Measurements from ENCODE around the gene KIF21A.

GRCh38 chr12:39390752-39391151, 52.2 kb downstream of the KIF21A start:
- TF ChIP-seq EP300 (IDR thresholded peaks at IDR 0.05; ENCODE audit: borderline replicate concordance), result no peak
- no peak for TF ChIP-seq EGR1 (IDR thresholded peaks at IDR 0.05)
- TF ChIP-seq TCF12 (IDR thresholded peaks at IDR 0.05; ENCODE audit: low read depth), result no peak
- TF ChIP-seq MAX (IDR thresholded peaks at IDR 0.05), result no peak
- no peak for TF ChIP-seq CEBPB (IDR thresholded peaks at IDR 0.05)
- TF ChIP-seq ZBTB7A (IDR thresholded peaks at IDR 0.05; ENCODE audit: low read depth), result no peak
- no peak for TF ChIP-seq TAF1 (IDR thresholded peaks at IDR 0.05; ENCODE audit: low read depth)
- no peak for TF ChIP-seq YY1 (IDR thresholded peaks at IDR 0.05; ENCODE audit: low read depth)
- no peak for TF ChIP-seq USF1 (IDR thresholded peaks at IDR 0.05)
- no peak for TF ChIP-seq RAD21 (IDR thresholded peaks at IDR 0.05; ENCODE audit: low read depth)
- TF ChIP-seq FOXM1 (IDR thresholded peaks at IDR 0.05; ENCODE audit: borderline replicate concordance, low read depth), result no peak
- TF ChIP-seq TEAD4 (IDR thresholded peaks at IDR 0.05), result no peak

All from Ishikawa (cell line).